HG03280 (cell line): ENCODE data around the gene TTC28.
"Not testable (repeated sequence)": the region's sequence is repeated elsewhere in the genome, so short reads cannot be mapped to it uniquely, and the experiment has no call there.

ENCODE experiments used
- ATAC-seq: cut with Tn5 transposase; IDR thresholded peaks from one replicate; pipeline ENCODE4 v1.9.1; 2021; ENCODE audit warnings: mild to moderate bottlenecking, moderate library complexity; ENCODE audit not compliant: unreplicated experiment

TTC28 gene

DNA sequence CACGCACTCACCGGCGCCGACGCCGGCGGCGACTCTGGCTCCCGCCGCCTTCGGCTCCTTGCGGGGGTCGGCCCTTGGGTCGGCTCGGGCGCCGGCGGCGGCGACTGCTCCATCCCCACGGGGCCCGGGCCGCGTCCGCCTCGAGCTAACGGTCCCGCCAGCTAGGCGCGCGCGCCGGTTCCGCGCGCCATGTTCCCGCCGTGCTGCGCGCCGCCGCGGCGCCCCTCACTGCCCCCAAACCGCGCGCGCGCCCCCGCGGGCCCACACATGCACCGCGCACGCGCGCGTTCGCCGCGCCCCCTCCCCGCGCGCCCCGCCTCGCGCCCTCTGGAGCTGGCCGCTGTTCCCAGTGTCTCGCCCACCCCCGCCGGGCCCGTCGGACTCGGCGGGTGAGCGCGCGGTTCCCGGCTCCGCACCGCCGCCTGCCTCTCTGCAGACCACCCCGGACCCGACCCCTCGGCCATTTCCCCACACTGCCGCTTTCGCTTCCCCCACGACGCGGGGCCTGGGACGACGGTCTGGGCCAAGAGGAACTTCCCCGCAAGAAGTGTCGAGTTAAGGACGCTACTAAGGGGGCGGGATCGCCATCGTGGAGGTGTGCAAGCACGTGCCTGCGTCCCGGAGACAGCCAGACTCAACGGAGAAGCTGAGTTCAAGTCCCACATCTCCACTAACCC, at the start of gene TTC28:
Gene TTC28 (minus strand): TSS at position 230 of the 677 bp plus-strand sequence. CDS start 117 bp downstream, at position 113.
- not testable (repeated sequence) for ATAC-seq

- ATAC-seq, result no peak
Measured at GRCh38 chr22:28728621-28729313, 49.1 kb upstream of the TTC28 start.

- no peak for ATAC-seq
Measured at GRCh38 chr22:28728002-28728401, 48.4 kb upstream of the TTC28 start.

DNA sequence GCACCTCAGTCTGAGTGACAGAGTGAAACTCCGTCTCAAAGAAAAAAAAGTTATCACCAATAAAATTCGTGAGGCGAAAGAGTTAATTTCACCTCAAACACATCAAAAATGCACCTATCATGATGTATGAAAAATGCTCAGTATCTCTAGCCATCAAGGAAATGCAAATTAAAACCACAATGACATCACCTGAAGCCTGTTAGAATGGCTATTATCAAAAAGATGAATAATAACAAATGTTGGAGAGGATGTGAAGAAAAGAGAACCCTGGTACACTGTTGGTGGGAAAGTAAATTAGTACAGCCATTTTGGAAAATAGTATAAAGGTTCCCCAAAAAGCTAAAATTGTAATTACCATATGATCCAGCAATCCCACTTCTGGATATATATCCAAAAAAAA, 38.4 kb upstream of the TTC28 start:
- ATAC-seq, result no peak

- no peak for ATAC-seq
Measured at GRCh38 chr22:28716686-28717085, 37.0 kb upstream of the TTC28 start.

- no peak for ATAC-seq
Measured at GRCh38 chr22:28715611-28716010, 36.0 kb upstream of the TTC28 start.

DNA sequence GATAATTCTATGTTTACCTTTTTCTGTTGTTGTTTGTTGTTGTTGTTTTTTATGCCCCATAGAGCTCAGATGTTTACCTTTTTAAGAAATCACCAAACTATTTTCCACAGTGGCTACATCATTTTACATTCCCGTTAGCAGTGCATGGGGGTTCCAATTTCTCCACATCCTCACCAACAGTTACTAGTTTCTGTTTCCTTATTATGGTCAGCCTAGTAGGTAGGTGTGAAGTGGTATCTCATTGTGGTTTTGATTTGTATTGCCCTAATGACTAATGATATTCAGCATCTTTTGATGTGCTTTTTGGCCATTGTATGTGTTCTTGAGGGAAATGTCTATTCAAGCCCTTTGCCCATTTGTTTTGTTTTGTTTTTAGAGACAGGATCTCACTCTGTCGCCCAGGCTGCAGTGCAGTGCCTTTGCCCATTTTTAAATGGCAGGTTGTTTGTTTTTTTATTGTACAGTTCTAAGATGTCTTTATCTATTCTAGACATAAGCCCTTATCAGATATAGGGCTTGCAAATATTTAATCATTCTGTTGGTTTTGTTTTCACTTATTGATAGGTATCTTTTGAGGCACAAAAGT, 34.5 kb upstream of the TTC28 start:
- ATAC-seq, result no peak

- no peak for ATAC-seq
Measured at GRCh38 chr22:28711820-28712777, 32.5 kb upstream of the TTC28 start.

DNA sequence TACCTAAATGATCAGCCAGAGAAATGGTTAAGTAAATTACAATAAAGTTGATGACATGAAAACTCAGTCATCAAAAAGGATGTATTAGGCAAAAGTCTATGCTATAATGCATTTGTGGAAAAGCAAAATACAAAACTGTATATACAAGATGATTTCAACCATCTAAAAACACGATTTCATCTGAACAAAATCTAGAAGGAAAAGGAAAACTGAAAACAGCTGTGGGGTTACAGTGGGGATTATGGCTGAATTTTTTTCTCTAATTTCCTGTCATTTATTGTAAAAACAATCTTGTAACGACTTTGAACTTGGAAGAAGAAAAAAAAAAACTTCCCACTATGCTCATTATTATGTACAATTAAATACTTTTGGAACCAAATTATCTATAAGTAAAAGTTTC, 31.7 kb upstream of the TTC28 start:
- ATAC-seq, result no peak

DNA sequence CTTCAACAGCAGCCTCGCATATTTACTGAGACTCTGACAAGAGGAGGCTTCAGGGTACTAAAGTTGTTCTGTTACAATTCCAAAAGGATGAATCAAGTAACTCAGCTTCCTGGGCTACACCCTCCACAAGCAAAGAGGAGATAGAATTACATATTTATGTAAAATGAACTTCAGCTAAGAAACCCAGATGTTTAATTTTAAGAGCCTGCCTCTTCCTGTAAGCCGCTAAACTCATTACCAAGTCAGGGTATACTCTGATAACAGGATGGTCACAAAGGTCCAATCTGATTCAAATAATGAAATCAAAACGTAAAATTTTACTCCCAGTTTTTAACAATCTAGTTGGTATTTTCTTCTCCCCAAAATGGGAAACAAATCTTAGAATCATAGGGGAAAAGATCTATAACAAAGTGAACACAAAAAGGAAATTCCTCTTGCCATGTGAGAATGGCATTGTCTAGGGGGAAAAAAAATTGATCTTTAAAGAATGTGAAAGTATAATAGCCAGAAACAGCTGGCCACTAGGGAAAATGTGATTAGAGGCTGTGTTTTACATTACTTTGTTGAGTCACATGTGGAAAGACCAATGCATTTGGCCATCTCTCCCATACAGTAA, 31.0 kb upstream of the TTC28 start:
- ATAC-seq, result no peak

DNA sequence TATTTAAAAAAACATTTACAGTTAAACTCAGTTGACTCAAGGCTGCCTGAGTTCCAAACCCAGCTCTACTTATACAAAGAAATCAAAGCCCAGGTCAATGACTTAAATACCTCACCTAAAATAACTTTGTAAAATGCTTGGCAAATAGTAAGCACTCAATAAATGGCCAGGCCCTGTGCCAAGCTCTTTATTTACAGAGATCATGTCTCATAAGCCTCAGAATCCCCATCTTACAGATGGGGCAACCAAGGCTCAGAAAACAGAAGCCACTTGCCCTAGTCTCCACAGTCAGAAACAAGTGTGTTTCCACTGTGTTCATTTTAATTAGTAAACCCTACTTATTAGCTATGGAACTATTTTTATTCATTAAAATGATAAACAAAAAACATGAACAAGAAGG, 30.5 kb upstream of the TTC28 start:
- ATAC-seq, result no peak

DNA sequence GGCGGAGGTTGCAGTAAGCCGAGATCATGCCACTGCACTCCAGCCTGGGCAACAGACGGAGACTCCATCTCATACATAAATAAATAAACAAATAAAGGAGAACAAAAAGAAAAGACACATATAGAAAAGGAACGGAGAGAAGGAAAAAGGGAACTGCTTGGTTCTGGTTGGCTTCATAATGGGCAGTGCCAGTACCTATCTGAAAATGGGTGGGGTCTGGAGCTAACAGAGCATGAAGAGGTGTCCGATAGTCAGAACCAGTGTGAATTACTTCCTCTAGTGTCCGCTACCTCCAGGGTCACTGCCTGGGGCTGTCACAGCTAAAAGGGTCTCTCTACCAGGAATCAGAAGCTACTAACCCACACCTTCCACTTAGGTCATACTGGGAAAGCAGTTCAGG, 27.2 kb upstream of the TTC28 start:
- no peak for ATAC-seq

- ATAC-seq, result no peak
Measured at GRCh38 chr22:28703436-28703835, 23.8 kb upstream of the TTC28 start.

GRCh38 chr22:28702891-28703290, 23.3 kb upstream of the TTC28 start:
- ATAC-seq, result no peak

GRCh38 chr22:28693041-28693760, 13.6 kb upstream of the TTC28 start:
- ATAC-seq, result not testable (repeated sequence)

DNA sequence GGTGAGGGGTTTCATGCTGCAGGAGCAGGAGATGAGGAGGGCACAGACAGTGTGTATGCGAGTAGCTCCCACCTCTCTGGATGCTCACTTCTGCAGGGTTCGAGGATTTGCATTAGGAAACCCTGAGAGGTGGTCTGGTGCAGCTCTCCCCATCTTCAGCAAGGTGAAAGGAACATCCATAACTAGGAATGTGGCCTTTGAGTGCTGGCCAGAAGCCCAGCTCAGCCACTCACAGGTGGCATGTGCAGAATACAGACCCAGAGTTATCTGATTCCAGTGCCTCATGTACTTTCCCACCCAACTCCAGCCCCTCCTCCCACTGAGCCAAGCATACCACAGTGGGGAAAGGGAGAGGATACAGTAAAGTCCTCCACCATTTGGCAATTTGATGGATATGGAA, 10.2 kb upstream of the TTC28 start:
- ATAC-seq, result not testable (repeated sequence)

DNA sequence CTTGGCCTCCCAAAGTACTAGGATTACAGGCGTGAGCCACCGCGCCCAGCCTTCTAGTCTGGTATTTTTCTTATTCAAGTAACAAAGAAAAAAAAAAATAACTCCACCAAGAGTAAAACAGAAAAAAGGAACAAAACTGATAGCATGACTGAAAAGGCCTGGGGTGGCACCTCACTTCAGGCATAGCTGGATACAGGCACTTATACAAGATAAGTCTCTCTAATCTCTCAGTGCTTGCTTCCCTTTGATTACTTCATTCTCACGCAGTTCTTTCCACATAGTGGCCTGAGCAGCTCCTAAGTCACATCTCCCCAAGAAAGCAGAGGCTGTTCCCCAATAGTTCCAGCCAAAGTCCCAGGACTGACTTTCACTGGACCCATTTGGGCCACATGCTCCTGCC, 3.3 kb upstream of the TTC28 start:
- ATAC-seq, result not testable (repeated sequence)

- ATAC-seq, result not testable (repeated sequence)
Measured at GRCh38 chr22:28680813-28681490, 1.3 kb upstream of the TTC28 start.
